Measurements from ENCODE around the gene FAM98A. TPM values are rescaled to one million over a fixed set of nuclear protein-coding genes. Genes with fewer than 3 reads are reported as not detected.

The FAM98A gene
- total RNA-seq, 1 experiment from 2014 or later = 91.1 TPM

- TF ChIP-seq OVOL2 (CRISPR knock-in tag; IDR thresholded peaks at IDR 0.05; ENCODE audit: borderline replicate concordance) (no peak), SOX15 (CRISPR knock-in tag; IDR thresholded peaks at IDR 0.05) (no peak), ESRRA (CRISPR knock-in tag; IDR thresholded peaks at IDR 0.05; ENCODE audit: borderline replicate concordance) (no peak)
These were observed 21.4 kb downstream of the FAM98A start (continued) for GRCh38 chr2:33577668-33578067.

- DNase-seq (ENCODE audit: low spot score) (no peak), ATAC-seq (peak; percentile 65)
- Mint-ChIP-seq H3K4me1 (peaks cover 42% of the 10 kb centered on the region), H3K27me3 (ENCODE audit: low read depth) (no peaks in the 10 kb centered on the region), H3K27ac (peak overlapping the region; percentile 50; the same call in 1 of the 2 replicates), H3K4me3 (no peak overlapping the region), H3K36me3 (no peaks in the 10 kb centered on the region; the same call in 1 of the 2 replicates), H3K9me3 (no peaks in the 10 kb centered on the region)
- CTCF ChIA-PET = interaction anchor here (0.6 to 1.0 kb wide), 2 partner anchors 93 to 181 kb away, joined by 3 read pairs; no protein-coding TSS in a partner anchor
- POLR2A ChIA-PET = interaction anchor here (0.6 kb wide), 1 partner anchor 39 kb away, joined by 3 read pairs; no protein-coding TSS in a partner anchor
- TF ChIP-seq E2F5 (CRISPR knock-in tag; IDR thresholded peaks at IDR 0.05) (no peak), EMX1 (CRISPR knock-in tag; IDR thresholded peaks at IDR 0.05) (no peak), ZNF425 (CRISPR knock-in tag; conservative IDR thresholded peaks at IDR 0.05) (no peak), ZNF232 (CRISPR knock-in tag; IDR thresholded peaks at IDR 0.05) (no peak), SOX15 (CRISPR knock-in tag; IDR thresholded peaks at IDR 0.05) (no peak)
These were observed 22.0 kb downstream of the FAM98A start for GRCh38 chr2:33577084-33577483.

- H3K4me3 Mint-ChIP-seq = no peak overlapping the region
- no peak for TF ChIP-seq USF2 (CRISPR knock-in tag; IDR thresholded peaks at IDR 0.05)
- TF ChIP-seq ATF6 (CRISPR knock-in tag; IDR thresholded peaks at IDR 0.05) = no peak
- TF ChIP-seq KAT7 (CRISPR knock-in tag; IDR thresholded peaks at IDR 0.05; ENCODE audit: borderline replicate concordance) = no peak
- no peak for TF ChIP-seq NR2C2 (CRISPR knock-in tag; IDR thresholded peaks at IDR 0.05)
- TF ChIP-seq ARID4B (CRISPR knock-in tag; IDR thresholded peaks at IDR 0.05; ENCODE audit: borderline replicate concordance) = no peak
- TF ChIP-seq ZBTB21 (CRISPR knock-in tag; IDR thresholded peaks at IDR 0.05; ENCODE audit: borderline replicate concordance) = no peak
- TF ChIP-seq TEAD4 (CRISPR knock-in tag; IDR thresholded peaks at IDR 0.05) = no peak
- TF ChIP-seq PRDM15 (CRISPR knock-in tag; IDR thresholded peaks at IDR 0.05) = no peak
- TF ChIP-seq ERG (CRISPR knock-in tag; IDR thresholded peaks at IDR 0.05) = no peak
- TF ChIP-seq ATF3 (CRISPR knock-in tag; conservative IDR thresholded peaks at IDR 0.05) = no peak
These were observed 25.4 kb downstream of the FAM98A start for GRCh38 chr2:33573657-33574056.

More at GRCh38 chr2:33573657-33574056, 25.4 kb downstream of the FAM98A start:
- POLR2A ChIA-PET = no interaction called here
- Mint-ChIP-seq H3K27me3 (ENCODE audit: low read depth) (no peaks in the 10 kb centered on the region), H3K27ac (no peak overlapping the region), H3K4me1 (peaks cover 17% of the 10 kb centered on the region), H3K36me3 (no peaks in the 10 kb centered on the region), H3K9me3 (peaks cover 4% of the 10 kb centered on the region; the same call in 1 of the 2 replicates)
- ATAC-seq (no peak), DNase-seq (ENCODE audit: low spot score) (no peak)
- CTCF ChIA-PET = interaction anchor here (1.6 kb wide), 1 partner anchor 18 kb away, joined by 4 read pairs; no protein-coding TSS in a partner anchor

Data from WTC11 (cell line).